Measurements from ENCODE around the gene CHRND.
A peak's percentile ranks its signal among the peaks of the same experiment; 100 is the strongest.
"Not testable (repeated sequence)": the region's sequence is repeated elsewhere in the genome, so short reads cannot be mapped to it uniquely, and the experiment has no call there.

Gene CHRND

DNA sequence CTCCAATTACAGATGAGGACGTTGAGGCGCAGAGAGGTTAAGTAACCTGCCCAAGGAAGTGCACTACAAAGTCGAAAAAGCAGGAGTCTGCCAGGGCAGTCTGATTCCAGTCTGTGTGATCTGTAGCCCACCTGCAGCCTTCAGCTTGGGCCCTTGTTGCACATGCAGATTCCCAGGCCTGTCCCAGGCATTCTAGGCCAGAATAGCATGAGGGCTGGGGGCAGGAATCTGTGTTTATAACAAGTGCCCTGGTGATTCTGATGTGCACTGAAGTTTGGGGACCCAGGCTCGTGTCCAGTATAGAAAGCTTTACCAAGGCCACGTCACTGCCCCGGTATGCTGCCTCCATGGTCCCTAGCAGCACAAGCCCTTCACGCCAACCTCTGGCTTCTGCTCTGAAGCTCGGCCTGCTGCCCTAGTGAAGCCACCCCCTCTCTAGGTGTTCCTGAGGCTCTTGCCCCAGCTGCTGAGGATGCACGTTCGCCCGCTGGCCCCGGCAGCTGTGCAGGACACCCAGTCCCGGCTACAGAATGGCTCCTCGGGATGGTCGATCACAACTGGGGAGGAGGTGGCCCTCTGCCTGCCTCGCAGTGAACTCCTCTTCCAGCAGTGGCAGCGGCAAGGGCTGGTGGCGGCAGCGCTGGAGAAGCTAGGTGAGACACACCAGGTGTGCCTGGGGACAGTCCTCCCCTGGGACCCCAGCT, 18.1 kb downstream of the CHRND start:
- no peak for DNase-seq

DNA sequence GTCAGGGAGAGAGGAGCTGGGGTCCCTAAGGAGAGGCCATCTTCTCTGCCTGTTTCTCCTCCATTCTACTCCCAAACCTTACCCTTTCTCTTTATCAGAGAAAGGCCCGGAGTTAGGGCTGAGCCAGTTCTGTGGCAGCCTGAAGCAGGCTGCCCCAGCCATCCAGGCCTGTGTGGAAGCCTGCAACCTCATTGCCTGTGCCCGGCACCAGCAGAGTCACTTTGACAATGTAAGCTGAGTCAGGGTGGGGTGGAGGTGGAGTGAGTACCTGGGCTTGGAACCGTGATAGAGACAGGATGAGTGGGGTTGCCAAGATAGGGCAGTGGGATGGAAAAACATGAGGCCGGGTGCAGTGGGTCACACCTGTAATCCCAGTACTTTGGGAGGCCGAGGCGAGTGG, 18.7 kb downstream of the CHRND start:
- DNase-seq: no peak

DNA sequence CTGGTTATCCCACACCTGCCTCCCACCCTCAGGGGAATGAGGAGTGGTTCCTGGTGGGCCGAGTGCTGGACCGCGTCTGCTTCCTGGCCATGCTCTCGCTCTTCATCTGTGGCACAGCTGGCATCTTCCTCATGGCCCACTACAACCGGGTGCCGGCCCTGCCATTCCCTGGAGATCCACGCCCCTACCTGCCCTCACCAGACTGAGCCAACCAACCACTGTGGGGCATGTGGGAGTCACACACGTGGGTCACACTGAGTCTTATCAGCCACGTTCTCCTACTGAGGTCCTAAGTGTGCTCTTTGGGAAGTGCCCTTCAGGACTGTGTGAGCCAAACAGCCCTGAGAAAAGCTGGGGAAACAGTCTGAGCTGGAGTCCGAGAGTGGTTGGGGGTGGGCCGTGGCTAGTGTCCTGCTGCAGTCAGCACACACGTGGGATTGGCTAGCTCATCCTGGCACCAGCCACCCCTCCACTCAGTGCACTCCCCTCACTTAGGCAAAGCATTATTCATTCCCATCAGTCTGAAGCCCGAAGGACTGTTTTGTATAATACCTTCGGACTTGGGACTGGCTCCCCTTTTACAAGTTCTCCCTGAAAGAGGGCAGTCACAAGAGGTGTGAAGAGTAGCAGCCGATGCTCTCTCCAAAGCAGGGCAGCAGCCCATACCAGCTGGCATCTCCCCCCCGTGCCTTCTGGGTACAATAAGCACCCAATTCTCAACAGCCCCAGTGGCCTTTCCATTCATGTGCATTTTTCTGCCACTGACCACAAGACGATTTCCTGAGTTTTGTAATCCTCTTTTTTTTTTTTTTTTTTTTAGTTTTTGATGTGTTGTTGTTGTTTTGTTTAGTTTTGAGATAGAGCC, 19.8 kb downstream of the CHRND start:
- DNase-seq: no peak

DNA sequence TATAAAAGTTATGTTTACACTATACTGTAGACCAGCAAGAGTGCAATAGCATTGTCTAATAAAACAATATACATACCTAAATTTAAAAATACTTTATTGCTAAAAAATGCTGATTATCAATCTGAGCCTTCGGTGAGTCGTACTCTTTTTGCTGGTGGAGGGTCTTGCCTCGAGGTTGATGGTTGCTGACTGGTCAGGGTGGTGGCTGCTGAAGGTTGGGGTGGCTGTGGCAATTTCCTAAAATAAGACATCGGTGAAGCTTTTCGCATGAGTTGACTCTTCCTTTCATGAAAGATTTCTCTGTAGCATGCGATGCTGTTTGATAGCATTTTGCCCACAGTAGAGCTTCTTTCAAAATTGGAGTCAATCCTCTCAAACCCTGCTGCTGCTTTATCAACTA, 22.0 kb downstream of the CHRND start:
- DNase-seq: no peak

DNA sequence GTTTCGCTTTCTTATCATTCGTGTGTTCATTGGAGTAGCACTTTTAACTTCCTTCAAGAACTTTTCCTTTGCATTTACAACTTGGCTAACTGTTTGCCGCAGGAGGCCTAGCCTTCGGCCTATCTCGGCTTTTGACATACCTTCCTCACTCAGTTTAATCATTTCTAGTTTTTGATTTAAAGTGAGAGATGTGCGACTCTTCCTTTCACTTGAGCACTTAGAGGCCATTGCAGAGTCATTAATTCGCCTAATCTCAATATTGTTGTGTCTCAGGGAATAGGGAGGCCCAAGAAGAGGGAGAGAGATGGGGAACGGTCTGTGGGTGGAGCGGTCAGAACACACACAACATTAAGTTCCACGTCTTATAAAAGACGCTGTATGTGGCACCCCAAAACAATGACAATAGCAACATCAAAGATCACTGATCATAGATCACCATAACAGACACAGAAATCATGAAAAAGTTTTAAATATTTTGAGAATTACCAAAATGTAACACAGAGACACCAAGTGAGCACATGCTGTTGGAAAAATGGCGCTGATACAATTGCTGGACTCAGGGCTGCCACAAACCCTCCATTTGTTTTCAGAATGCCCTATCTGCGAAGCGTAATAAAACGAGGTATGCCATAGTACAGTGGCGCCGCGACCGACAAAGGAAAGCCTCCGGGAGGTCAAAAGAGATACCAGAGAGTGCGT, 23.8 kb downstream of the CHRND start:
- DNase-seq: peak; percentile 4

DNA sequence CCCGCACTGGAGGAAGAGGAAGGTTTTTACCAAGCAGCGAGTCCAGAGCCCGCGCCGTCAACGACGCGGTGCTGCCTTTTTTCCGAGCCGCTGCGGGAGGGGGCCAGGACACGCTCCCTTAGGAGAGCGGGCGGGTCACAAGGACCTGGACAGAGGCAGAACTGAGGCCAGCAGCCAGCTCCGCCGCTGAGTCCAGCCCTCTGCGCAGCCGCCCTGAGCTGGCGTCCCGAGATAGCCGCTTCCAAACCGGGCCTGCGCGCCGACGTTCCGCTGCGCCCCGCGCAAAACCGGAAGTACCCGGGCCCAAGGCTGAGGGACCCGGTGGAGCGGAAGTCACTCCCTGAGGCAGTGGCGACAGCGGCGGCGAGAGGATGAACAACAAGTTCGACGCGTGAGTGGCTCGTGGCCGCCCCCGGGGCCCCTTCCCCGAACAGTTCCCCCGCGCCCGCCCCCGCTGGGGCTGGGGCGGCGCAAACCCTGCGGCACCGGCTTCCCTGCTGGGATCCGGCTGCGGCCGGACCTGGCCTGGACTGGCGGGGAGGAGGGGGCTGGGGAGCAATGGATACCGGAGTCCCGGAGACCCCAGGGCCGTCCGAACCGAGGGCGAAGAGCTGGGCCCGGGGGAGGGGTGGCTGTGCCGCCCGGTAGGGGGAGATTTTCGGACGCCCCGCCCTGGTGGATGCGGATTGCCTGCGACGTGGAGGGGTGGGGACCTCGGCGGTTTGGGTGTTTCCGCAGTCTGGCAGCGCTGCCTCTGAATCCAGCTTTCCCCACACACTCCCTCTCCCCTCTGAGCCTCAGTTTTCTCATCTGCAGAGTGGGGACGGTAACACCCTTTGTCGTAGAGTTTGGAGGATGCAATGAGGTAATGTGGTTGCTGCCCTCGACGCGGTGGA, 24.6 kb downstream of the CHRND start, which contains the start of the genes EIF4E2 and TIGD1:
TSS of gene EIF4E2 (plus strand) at position 336 of the 896 bp plus-strand sequence. CDS start at position 372, 36 bp downstream.
TSS of gene TIGD1 (minus strand) at position 204 of the 896 bp plus-strand sequence. CDS start 675 bp downstream, outside the sequence.
- DNase-seq: peak; percentile 91

DNA sequence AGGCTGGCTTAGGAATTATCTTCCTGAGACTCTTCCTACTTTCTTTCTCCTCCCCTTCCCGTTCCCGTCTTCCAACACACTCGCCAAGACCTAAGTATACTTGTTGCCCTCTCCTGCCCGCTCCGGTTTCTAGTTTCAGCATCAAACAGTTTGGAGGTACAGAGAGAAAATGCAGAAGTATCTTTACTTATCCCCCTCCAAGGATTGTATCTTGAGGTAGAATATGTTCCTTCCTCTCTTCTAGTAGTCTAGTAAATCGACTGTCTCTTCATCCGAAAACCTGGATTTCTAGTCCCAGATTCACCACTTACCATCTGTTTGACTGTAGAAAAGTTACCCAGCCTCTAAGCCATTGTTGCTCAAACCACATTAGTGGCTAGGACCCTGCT, 25.3 kb downstream of the CHRND start:
- DNase-seq: peak; percentile 3

DNA sequence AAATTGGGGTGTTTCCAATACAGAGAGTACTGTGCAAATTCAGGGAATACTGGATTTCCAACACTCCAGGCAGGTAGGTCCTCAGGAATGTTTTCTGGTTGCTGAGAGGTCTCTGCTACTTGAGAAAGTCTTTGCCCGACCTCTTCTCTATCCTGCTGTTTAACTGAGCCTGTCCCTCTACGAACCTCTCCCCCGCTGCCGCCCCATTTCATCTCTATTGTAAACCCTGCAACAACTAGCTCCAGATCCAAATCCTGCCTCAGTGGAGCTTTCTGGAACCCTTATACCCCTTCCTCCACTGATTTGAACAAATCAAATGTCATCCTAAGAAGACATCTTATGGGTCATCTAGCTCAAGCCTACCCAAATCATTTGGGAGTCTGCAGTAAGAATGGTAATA, 25.8 kb downstream of the CHRND start:
- DNase-seq: no peak

DNA sequence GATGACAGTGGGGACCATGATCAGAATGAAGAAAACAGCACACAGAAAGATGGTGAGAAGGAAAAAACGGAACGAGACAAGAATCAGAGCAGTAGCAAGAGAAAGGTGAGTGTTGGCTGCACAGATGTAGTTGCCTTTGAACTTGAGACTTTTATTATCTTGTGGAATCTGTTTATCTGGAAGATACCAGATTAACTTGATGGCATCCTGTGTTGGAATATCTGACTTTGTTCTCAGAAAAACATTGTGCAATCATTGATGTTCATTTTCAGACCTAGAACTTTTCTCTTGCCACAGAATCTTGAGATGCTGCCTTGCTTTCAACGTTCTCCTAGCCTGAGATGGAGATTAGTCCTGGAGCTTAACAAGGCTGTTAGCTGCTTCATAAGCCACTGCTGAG, 30.5 kb downstream of the CHRND start:
- DNase-seq: no peak

DNA sequence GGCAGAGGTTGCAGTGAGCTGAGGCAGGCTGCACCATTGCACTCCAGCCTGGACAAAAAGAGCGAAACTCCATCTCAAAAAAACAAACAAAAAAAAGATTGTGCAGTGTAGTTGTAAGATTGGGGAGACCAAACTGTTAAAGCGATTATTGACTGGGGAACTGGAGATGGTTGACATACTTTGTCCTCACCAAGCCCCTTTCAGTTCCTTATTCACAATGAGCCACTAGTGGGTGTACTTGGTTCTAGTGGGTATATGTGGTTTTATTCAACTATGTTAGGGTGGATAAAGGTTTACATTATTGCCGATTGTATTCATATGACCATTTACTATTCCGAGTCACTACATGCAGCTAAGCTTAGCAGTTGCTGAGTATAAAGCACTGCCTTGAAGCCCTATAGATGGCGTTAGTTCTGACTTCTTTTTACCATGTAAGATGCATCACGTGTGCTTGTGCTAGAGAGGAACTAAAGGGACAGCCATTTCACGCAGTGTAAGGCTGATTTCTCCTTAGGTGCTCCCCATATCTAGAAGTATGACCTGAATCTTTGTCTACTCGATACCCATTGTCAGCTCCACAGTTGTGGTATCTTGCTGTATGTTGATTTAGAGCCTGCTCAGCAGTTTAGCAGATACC, 36.7 kb downstream of the CHRND start:
- DNase-seq: no peak

DNA sequence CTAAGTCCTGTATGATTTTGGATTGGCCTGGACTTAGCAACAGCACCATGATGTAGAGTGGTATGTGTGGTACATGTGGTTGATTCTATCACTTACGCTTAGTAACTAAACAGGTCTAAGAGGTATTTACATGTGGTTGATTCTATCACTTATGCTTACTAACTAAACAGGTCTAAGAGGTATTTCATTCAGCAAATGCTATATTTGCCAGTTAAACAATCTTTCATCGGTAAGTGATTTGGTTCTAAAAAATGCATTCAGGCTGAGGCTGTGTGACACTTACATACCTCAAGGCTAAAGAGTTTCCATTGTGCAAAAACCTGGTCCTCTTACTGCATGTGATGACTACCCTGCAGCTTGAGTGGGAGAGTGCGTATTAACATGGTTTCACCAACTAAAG, 37.6 kb downstream of the CHRND start:
- DNase-seq: no peak

DNA sequence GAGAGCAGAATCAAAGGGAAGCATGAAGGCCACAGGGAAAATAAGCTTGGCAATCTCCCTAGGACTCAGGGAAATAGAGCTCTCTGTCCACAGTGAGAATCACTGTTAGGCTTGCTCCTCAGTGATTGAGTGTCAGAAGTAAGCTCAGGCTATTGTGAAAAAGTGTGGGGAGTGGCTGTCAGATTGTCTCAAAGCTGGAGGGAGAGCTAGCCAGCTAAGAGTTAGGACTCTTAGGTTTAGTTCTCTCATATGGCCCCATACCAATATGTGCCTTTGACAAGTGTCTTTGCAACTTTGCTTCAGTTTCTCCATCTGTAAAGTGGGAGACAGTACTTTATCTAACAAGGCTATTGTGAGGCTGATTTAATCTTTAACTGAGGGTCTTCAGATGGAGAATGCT, 41.8 kb downstream of the CHRND start:
- no peak for DNase-seq

DNA sequence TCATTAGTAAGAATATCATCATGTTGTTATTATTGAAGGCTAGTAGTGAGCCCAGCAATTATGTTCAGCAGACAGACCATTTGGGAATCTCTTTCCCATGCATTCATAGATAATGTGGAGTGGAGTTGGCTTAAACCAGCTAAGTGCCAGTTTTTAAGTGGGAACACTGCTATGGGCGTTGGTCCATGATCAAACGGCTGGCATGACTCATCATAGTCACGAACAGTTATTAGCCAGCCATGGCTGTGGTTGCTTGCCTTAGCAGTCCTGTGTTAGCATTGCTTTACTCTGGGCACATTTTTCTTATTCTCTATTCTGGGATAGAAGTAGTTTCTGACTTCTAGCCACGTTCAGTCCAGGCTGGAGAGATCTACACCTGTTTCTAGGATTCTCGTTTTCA, 42.2 kb downstream of the CHRND start:
- DNase-seq: no peak

DNA sequence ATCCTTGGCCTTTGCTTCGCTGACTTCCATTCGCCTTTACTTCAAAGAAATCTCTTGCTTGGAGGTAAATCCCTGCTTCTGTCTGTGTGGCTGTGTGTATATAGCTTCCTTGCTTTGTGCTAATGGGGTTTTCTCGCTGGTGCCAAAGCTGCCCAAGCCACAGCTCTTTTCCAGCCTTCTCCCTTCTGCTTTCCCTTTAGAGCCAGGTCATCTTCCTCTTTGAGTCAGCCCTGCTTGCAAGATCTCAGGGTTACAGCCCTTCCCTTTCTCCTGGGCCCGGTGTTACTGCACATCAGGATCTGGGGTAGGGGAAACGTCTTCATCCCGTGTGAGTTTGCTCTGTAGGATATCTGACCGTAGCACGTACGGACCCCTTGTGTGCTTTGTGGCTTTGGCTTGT, 43.6 kb downstream of the CHRND start:
- DNase-seq: no peak

DNA sequence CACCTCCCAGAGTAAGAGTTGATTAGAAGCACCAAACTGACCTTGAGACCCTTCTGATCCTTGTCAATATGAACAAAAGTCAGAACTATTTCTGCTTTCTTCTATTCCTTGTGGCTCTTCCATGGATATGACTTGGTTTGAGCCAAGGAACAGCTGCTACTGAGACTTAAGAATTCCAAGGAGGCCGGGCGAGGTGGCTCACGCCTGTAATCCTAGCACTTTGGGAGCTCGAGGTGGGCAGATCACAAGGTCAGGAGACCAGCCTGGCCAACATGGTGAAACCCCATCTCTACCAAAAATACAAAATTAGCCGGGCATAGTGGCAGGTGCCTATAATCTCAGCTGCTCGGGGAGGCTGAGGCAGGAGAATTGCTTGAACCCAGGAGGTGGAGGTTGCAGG, 44.5 kb downstream of the CHRND start:
- not testable (repeated sequence) for DNase-seq

DNA sequence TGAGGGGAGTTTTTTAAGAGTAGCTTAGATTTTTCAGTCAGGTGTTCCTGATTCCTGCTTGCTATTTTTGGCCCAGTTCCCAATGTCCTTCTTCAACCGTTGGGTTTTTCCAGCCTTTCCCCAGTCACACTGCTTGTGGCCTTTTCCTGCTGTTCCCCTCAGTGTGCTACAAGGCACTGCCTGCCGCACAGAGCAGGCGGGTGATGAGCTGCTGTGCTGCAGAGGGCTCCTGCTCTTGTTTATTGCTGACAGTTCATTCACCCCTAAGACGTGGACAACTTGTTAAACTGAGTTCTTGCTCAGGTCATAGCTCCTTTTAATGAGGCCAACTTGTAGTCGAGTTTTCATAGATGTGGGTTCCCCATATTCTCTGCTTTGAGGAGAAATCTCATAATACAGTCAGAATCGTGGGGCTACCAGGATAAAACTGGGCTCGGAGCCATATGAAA, 45.1 kb downstream of the CHRND start:
- DNase-seq: no peak

DNA sequence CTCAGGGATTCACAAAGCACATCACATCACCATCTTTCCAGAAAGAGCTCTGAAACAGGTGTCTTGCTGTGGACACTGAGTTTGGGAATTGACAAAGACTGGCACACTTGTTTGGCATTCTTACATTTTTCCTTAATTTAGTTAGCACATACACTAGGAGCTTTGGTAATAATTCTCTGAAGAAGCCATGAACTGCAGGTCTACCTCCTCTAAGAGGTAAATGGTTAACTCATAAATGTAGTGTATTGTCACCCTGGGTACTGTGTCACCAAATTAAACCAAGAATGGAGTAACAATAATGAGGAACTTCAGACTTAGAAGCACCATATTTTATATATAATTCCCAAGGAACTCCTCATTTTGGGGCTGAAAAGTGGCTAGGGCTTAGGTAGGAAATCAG, 47.1 kb downstream of the CHRND start:
- DNase-seq: no peak

DNA sequence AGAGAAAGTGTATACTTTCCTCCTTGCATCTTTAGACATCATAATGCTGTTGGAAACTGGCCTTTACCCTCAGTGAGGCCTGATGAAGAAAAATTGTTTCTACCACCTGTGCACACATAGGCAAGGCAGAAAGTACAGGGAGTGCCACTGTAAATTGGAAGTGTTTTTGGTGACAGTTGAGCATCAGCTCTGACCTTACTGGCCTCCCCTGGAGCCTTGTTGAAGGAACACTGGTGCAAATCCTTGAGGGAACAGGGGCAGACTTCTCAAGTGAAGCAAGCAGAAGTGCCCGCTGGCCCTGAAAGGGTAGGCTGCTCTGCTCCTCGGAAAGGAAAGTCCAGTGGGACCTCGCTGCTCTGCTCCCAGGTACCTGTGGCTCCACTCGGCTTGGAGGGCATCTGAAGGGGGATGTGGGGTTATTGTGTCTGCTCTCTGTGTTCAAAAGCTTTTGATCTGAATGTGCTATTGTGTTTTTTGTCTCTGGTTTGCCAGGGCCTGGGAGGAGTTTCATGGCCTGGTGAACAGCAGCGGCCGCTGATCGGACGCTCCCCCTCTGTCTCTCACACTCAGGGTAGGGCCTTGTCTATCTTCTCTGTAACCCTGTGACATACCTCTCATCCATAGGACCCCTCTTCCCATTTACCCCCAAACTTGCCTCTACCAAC, 47.9 kb downstream of the CHRND start:
- DNase-seq: no peak

DNA sequence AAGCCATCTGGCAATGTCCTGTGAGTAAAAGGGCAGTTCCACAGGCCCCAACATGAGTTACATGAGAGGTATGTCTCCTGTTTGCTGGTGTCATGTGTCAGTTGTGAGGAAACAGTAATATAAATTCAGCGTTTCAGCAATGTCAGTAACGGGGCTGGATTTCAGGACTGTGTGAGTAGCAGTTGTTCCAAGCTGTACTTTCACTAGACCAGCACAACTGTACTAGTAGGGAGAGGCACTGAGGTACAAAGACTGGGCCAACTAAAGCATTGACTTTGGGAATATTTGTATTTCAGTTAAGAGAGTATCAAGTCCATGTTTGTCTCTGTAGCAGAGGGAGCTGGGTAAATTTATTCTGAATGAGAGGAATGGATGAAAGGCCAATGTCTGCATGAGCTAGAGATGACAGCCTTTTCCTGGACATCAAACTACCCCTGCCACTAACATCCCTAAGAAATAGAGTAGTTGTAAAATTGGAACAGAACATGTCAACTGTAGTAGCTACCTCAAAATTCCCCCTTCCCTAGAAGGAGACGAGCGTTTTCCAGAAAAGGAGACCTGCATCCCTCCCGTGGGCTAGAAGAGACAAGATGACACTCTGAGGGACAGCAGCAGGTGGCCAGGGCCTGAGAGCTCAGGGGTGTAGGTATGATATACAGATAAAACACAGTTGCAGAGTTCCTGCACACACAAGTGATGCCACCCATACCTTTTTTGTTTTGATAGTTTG, 48.9 kb downstream of the CHRND start:
- no peak for DNase-seq

DNA sequence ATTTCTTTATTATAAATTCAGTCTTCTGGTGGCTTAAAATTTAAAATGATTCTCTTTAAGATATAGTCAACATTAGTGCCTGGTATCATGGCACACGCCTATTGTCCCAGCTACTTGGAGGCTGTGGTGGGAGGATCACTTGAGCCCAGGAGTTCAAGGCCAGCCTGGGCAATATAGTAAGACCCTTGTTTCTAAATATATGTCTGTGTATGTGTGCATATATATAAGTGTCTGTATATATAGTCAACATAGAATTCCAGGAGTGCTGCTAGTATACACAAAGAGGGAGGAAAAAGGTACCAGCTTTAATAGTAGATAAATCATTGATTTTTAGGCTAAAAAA, 49.4 kb downstream of the CHRND start:
- no peak for DNase-seq

DNA sequence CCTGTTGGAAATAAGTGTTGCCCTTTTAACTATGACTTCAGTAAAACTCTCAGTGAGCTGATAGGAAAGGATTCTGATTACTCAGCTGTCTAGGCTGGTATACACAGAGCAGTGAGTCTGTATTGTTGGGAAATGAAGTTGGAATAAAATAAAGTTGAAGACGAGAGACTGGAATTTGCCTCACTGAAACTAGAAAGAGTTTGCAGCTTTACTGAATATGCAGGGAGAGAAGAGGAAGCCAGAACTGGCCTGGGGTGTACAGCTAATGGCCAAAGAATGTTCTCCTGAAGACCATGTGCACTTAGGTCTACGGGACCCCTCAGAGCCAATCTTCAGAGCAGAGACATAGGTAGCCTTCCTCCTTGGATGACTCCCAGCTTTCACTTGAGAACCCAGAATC, 51.0 kb downstream of the CHRND start:
- no peak for DNase-seq
